ENCODE results near the gene RBM42.
"Not testable (repeated sequence)": the region's sequence is repeated elsewhere in the genome, so short reads cannot be mapped to it uniquely, and the experiment has no call there.

Gene RBM42

DNA sequence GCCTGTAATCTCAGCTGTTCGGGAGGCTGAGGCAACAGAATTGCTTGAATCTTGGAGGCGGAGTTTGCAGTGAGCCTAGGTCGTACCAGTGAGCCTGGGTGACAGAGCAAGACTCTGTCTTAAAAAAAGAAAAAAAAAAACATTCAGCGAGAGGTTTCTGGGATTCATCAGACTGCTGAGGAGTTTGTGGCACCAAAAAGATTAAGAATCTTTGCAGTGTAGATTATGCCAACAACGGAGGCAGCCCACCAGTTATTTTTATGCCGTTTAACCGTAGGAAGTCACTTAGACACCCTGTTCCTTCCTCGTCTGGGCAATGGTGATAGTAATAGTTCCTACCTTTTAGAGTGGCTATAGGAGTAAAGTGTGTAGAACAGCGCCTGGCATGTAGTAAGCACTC, 21.7 kb downstream of the RBM42 start:
- no peak for DNase-seq (ENCODE audit: low spot score)

DNA sequence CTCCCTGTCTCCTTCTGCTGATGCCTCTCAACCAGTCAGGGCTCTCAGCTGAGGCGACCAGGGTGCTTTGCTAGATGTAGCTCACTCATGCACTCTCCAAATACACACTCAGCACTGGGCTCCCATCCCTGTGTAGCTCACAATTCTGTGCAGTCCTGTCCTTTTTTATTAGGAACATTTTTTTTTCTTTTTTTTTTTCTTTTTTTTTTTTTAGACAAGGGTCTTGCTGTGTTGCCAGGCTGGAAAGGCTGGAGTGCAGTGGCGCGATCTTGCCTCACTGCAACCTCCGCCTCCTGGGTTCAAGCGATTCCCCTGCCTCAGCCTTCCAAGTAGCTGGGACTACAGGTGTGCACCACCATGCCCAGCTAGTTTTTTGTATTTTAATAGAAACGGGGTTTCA, 26.0 kb downstream of the RBM42 start:
- DNase-seq (ENCODE audit: low spot score): not testable (repeated sequence)

DNA sequence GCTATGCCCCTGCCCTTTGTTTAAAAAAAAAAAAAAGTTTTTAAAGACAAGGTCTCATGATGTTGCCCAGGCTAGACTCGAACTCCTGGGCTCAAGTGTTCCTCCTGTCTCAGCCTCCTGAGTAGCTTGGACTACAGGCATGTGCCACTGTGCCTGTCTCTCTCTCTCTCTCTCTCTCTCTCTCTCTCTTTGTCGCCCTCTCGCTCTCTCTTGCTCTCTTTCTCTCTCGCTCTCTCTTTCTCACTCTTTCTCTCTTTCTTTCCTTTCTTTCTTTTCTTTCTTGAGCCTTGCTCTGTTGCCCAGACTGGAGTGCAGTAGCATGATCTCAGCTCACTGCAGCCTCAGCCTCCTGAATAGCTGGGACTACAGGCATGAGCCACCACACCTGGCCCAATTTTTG, 26.8 kb downstream of the RBM42 start:
- DNase-seq (ENCODE audit: low spot score): no peak

DNA sequence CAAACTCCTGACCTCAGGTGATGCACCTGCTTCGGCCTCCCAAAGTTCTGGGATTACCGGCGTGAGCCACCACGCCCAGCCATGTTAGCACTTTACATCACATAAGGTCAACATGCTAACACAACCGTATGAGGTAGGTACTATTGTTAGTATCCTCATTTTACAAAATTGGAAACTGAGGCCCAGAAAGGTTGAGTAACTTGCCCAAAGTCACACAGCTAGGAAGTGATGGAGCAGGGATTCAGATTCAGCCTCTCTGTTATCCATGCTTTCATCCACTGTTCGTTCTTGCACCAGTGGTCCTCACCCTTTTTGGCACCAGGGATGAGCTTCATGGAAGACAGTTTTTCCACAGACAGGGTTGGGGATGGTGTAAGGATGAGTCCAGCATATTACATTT, 27.9 kb downstream of the RBM42 start:
- no peak for DNase-seq (ENCODE audit: low spot score)

DNA sequence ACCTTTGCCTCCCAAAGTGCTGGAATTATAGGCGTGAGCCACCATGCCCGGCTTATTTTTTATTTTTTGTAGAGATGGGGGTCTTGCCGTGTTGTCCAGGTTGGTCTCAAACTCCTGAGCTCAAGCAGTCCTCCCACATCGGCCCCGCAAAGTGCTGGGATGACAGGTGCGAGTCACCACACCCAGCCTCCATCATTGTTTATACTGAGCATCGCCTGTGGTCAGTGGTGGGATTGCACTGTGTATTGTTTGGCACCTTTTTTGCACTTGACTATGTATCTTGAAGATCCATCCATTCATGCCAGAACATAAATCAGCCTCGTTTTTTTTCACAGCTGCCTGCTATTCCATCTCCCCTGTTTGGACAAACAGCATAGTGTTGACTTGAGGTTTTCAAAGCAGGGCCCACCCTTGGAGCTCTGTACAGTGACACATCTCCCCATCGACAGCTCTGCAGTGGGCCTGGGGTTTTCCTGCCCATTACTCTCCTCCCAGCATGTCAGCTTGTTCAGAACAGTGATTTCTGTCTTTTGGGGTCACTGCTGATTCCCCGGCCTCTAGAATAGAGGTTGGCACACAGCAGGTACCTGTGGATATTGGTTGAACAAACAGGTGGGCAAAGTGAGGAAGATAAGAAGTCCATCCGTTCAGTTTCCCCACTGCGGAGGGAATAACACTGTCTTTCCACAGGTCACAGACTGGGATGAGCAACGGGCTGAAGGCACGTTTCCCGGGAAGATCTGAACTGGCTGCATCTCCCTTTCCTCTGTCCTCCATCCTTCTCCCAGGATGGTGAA, 29.3 kb downstream of the RBM42 start:
- no peak for DNase-seq (ENCODE audit: low spot score)

DNA sequence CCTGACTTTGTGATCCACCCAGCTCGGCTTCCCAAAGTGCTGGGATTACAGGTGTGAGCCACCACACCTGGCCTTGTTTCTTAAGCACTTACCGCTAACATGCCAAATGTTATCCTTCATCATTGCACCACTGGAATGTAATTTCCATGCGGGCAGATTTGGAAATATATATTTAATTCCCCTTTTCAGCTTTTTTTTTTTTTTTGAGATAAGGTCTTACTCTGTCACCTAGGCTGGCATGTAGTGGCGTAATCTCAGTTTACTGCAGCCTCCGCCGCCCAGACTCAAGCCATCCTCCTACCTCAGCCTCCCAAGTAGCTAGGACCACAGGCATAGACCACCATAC, 33.1 kb downstream of the RBM42 start:
- no peak for DNase-seq (ENCODE audit: low spot score)

DNA sequence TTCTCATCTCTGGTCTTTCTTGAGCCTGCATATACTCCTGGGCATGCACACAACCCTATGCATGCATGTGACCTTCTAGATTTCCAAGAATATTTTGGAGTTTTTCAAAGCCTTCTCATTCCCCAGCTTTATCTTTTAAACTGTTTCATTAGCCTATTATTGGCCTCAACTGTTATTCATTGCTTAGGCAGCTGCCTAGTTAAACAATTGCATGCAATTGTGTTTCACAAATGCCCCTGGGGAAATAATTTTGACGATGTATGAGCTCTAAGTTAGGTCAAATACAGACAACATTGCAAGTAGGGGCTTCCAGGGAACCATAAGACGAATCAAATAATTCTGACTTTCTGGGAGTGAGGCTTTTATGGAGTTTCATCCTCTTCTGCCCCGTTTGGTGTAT, 35.1 kb downstream of the RBM42 start:
- DNase-seq (ENCODE audit: low spot score): no peak

DNA sequence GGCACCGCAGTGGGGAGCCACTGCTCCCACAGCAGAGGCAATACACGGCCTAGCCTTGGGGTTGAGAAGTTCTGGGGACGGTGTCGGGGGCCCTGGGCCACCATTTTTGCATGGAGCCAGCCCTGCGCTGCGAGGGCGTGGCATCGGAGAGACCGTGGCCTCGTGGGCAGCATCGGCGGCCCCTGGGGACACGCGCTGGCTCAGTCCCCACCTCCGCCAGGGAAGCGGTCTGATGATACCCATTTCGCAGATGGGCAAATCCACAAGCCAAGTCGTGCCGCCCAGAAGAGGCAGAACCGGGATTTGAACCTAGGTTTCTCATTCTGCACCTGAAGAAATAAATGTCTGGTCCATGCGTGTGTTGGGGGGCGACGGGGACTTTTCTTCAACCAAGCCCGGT, 36.3 kb downstream of the RBM42 start:
- no peak for DNase-seq (ENCODE audit: low spot score)

DNA sequence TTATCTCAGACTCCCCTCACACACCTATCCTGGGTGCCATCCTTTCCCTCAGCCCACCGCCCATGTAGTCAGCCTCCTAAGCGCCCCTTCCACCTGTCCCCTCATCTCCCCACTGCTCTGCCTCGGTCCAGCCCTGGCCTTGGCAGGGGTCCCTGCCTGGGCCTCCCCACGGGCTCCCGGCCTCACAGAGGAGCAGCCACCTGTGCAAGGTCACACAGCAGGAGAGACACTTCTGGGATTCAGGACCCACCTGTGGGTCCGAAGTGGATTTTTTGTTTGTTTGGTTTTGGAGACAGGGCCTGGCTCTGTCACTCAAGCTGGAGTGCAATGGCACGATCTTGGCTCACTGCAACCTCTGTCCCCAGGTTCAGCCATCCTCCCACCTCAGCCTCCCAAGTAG, 36.8 kb downstream of the RBM42 start:
- no peak for DNase-seq (ENCODE audit: low spot score)

DNA sequence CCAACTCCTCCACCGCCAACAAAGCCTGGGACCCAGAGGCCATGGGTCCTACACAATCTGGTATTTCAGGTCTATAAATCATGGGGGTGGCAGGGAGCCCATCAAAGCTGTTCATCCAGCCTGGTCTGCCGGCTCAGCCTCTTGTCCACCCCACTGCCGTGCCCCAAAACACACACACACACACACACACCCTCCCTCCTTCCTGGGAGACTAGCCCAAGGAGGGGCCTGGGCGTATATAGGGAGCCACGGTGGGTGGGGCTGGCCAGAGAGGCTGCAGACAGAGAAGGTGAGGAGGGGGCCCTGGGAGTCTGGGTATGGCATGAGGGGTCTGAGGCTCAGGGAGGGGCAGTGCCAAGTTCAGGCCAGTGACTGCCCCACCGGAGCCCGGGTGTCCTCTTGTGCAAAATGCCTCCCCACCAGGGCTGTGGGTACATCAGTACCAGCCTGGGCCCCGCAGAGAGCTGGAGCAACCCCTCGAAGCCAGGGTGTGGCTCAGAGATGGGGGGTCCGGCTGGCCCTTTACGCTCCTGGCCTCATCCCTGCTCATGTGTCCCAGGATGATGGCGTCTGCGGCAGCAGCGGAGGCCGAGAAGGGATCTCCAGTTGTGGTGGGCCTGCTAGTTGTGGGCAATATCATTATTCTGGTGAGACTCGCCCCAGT, 37.5 kb downstream of the RBM42 start, which contains the start of gene UPK1A:
Gene UPK1A, plus strand, starts transcription at position 267 of the 663 bp plus-strand sequence. Its CDS starts 296 bp downstream, at position 563.
- DNase-seq (ENCODE audit: low spot score): no peak

DNA sequence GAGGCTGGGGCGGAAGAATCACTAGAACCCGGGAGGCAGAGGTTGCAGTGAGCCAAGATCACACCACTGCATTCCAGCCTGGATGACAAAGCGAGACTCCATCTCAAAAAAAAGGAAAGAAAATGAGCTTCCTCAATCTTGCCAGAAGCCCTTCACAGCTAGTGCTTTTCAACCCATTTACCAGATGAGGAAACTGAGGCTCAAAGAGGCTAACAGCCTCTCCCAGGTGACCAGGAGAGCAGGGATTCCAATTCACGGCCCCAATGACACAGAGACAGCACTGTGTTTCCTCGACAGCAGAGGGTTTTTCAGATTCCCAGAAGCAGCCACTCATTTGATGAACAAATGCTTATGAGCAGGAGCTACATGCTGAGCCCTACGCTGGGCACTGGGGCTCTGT, 40.7 kb downstream of the RBM42 start:
- no peak for DNase-seq (ENCODE audit: low spot score)

DNA sequence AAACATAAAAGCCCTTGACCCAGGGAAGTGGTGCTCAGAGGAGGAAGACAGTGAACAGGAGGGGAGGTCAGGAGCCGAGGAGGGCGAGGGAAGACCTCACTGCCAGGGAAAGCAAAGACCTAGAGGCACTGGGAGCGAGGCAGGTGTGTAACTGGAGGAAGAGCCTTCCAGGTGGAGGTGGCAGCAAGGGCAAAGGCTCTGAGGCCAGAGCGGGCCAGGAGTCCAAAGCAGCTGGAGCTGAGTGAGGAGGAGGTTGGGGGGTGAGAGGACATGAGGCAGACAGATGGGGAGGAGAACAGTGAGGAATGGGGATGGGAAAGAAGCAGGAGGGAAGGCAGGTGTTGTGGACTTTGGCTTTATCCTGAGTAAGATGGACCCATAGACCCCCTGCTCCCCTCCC, 41.1 kb downstream of the RBM42 start:
- DNase-seq (ENCODE audit: low spot score): no peak

DNA sequence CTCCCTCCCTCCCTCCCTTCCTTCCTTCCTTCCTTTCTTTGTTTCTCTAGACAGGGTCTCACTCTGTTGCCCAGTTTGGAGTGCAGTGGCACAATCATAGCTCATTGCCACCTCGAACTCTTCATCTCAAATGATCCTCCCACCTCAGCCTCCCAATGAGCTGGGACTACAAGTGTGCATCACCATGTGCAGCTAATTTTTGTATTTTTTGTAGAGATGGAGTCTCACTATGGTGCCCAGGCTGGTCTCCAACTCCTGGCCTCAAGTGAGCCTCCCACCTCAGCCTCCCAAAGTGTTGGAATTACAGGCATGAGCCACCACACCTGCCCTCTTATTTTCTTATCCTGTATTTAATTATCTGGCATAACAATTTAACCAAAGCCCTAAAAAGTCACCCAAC, 41.9 kb downstream of the RBM42 start:
- no peak for DNase-seq (ENCODE audit: low spot score)

DNA sequence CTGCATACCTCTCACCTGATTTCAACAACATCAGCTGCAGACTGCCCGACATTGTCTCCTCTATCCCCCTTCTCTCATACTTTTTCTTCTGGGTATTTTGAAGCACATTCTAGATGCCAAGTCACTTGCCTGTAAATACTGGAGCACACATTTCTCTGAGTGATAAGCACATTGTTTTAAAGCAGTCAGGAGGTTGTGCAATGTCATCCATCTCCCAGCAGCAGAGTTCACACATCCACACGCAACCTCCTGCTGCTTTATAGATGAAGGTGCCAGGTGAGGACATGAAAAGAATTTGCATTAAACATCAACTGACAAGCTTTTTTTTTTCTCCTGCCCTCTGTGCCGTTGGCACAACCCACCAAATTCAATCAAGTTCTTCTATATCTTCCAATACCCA, 43.0 kb downstream of the RBM42 start:
- DNase-seq (ENCODE audit: low spot score): no peak

DNA sequence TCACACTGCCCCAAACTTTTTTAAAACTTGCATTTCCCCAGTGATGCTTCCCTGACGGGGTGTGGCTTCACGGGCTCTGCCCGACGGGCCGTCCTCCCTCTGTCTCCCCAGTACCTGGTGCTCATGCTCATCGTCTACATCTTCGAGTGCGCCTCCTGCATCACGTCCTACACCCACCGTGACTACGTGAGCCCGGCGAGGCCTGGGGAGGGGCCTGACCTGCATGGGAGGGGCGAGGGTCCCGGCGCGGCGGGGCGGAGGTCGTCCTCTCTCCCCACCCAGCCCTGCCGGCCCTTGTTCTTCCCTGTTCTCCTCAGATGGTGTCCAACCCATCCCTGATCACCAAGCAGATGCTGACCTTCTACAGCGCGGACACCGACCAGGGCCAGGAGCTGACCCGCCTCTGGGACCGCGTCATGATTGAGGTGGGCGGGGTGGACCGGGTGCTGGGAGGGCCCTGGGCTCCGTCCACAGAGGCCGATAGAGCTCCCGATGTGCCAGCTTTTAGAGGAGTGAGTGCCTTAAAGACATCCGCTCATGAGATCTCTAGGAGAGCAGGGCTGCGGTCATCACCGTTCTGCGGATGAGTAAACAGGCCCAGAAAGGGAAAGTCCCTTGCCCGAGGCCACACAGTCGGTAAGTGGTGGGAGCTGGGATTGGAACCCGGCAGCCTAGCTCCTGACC, 44.4 kb downstream of the RBM42 start:
- DNase-seq (ENCODE audit: low spot score): no peak

DNA sequence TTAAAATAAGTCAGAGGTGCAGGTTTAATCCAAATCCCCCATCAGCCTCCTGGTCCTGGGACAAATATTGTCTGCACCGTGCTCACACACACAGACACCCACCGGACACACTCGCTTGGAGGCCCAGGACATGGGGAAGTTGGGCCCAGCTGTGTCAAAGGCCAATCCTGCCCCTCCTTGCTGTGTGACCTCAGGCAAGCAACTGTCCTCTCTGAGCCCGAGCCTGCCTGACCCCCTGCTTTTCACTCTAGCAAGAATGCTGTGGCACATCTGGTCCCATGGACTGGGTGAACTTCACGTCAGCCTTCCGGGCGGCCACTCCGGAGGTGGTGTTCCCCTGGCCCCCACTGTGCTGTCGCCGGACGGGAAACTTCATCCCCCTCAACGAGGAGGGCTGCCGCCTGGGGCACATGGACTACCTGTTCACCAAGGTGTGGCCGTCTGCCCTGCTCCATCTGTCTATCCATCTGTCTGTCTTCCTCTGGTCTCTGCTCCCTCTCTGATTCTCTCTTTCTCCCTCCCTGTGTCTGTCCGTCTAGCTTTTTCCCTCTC, 46.8 kb downstream of the RBM42 start:
- DNase-seq (ENCODE audit: low spot score): no peak
